ENCODE results near the gene MRPL53. TPM values are rescaled to one million over a fixed set of nuclear protein-coding genes. Genes with fewer than 3 reads are reported as not detected.

Gene MRPL53
- total and polyA plus RNA-seq, 9 of the 15 experiments (the other 6 are each of a cell fraction or from before 2014, with no cell fraction given) = 11.5 to 87.9 (median 41.1) TPM

DNA sequence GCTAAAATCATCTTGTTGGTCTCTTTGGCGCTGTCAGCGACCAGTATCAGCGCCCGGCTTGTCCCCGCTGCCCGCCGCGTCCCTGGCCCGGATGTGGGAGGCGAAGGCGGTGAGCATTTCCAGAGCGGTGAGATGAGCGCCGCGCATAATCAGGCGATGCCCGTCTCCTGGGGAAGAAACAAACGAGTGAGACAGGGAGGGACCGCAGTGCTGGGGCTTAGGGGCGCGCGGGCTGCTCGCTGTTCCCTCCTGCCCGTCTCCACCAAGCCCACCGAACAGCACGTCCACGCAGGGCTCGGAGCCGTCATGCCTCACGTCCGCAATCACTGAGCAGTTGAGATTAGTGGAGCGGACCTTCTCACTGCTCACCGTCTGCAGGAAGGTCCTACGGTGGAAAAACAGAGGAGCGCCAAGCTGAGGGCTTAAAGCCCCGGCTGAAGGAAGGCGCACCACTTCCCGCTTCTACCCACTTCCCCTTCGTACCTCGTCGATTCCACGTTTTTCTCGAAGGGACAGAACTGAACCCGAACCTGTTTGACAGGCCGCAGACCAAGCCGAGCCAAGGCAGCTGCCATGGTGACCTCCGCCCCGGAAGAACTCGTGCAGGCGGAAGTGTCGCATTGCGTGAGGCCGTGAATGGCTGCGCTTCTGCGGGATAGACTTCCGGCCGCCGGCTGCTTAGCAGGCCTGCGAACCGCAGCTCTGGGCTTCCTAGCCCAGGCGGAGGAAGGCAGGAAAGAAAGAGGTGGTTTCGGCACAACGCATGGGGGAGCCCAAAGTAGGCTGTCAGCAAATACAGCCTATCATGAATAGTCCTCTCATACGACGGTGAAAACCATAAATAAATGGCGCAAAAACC, at the start of gene MRPL53 (continued):
- TF ChIP-seq, protein P1, sequence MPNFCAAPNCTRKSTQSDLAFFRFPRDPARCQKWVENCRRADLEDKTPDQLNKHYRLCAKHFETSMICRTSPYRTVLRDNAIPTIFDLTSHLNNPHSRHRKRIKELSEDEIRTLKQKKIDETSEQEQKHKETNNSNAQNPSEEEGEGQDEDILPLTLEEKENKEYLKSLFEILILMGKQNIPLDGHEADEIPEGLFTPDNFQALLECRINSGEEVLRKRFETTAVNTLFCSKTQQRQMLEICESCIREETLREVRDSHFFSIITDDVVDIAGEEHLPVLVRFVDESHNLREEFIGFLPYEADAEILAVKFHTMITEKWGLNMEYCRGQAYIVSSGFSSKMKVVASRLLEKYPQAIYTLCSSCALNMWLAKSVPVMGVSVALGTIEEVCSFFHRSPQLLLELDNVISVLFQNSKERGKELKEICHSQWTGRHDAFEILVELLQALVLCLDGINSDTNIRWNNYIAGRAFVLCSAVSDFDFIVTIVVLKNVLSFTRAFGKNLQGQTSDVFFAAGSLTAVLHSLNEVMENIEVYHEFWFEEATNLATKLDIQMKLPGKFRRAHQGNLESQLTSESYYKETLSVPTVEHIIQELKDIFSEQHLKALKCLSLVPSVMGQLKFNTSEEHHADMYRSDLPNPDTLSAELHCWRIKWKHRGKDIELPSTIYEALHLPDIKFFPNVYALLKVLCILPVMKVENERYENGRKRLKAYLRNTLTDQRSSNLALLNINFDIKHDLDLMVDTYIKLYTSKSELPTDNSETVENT (CRISPR knock-in tag; IDR thresholded peaks at IDR 0.05) = peak; percentile 39; the same call in 1 of the 2 replicates
- TF ChIP-seq ZNF431 (CRISPR knock-in tag; IDR thresholded peaks at IDR 0.05) = no peak
- TF ChIP-seq, protein P2, sequence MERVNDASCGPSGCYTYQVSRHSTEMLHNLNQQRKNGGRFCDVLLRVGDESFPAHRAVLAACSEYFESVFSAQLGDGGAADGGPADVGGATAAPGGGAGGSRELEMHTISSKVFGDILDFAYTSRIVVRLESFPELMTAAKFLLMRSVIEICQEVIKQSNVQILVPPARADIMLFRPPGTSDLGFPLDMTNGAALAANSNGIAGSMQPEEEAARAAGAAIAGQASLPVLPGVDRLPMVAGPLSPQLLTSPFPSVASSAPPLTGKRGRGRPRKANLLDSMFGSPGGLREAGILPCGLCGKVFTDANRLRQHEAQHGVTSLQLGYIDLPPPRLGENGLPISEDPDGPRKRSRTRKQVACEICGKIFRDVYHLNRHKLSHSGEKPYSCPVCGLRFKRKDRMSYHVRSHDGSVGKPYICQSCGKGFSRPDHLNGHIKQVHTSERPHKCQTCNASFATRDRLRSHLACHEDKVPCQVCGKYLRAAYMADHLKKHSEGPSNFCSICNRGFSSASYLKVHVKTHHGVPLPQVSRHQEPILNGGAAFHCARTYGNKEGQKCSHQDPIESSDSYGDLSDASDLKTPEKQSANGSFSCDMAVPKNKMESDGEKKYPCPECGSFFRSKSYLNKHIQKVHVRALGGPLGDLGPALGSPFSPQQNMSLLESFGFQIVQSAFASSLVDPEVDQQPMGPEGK (CRISPR knock-in tag; IDR thresholded peaks at IDR 0.05; ENCODE audit: borderline replicate concordance) = no peak
- no peak for TF ChIP-seq TEAD2 (tag; IDR thresholded peaks at IDR 0.05)
- TF ChIP-seq ELF1 (tag; IDR thresholded peaks at IDR 0.05) = peak; percentile 89
- TF ChIP-seq SRSF3 (IDR thresholded peaks at IDR 0.05; ENCODE audit: insufficient read depth, low read length) = no peak
- TF ChIP-seq EHMT2 (IDR thresholded peaks at IDR 0.05) = peak; percentile 71; the same call in 1 of the 2 replicates
- no peak for TF ChIP-seq TSC22D4 (tag; IDR thresholded peaks at IDR 0.05)
- TF ChIP-seq EP300 (IDR thresholded peaks at IDR 0.05; ENCODE audit: low read length) = peak; percentile 33; the same call in 1 of the 2 replicates
- TF ChIP-seq DPF2 (IDR thresholded peaks at IDR 0.05) = no peak
- TF ChIP-seq KDM4B (IDR thresholded peaks at IDR 0.05; ENCODE audit: borderline replicate concordance in 2 of 2, low read depth in 1 of 2) = peak in 1 of 2 experiments; percentile 98; a peak in 2 of 4 replicates
- peak; percentile 97 for TF ChIP-seq ETV1 (tag; conservative IDR thresholded peaks at IDR 0.05; ENCODE audit: low read depth)
- peak; percentile 96 for TF ChIP-seq SUPT5H (IDR thresholded peaks at IDR 0.05)
- peak; percentile 80; the same call in 1 of the 2 replicates for TF ChIP-seq KLF1 (tag; IDR thresholded peaks at IDR 0.05)
- TF ChIP-seq XRCC3 (IDR thresholded peaks at IDR 0.05) = no peak
- TF ChIP-seq ZNF224 (CRISPR knock-in tag; IDR thresholded peaks at IDR 0.05) = no peak
- peak; percentile 29; the same call in 1 of the 2 replicates for TF ChIP-seq PTBP1 (IDR thresholded peaks at IDR 0.05; ENCODE audit: low read depth, low read length)
- TF ChIP-seq SETDB1 (IDR thresholded peaks at IDR 0.05; ENCODE audit: low read length) = no peak
- TF ChIP-seq, protein P3, sequence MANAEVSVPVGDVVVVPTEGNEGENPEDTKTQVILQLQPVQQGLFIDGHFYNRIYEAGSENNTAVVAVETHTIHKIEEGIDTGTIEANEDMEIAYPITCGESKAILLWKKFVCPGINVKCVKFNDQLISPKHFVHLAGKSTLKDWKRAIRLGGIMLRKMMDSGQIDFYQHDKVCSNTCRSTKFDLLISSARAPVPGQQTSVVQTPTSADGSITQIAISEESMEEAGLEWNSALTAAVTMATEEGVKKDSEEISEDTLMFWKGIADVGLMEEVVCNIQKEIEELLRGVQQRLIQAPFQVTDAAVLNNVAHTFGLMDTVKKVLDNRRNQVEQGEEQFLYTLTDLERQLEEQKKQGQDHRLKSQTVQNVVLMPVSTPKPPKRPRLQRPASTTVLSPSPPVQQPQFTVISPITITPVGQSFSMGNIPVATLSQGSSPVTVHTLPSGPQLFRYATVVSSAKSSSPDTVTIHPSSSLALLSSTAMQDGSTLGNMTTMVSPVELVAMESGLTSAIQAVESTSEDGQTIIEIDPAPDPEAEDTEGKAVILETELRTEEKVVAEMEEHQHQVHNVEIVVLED (CRISPR knock-in tag; IDR thresholded peaks at IDR 0.05) = peak; percentile 58; the same call in 1 of the 2 replicates
- TF ChIP-seq CREM (IDR thresholded peaks at IDR 0.05; ENCODE audit: low read depth) = peak; percentile 94
- TF ChIP-seq ZNF146 (CRISPR knock-in tag; IDR thresholded peaks at IDR 0.05; ENCODE audit: unreplicated experiment) = no peak
- peak; percentile 67; the same call in 1 of the 2 replicates for TF ChIP-seq MEF2D (tag; conservative IDR thresholded peaks at IDR 0.05; ENCODE audit: low read depth)
